Activated CD8-positive, alpha-beta T cell treated with anti-CD3 and anti-CD28 coated beads for 36 hours (primary cell): ENCODE data around the gene ASB10. TPM values are rescaled to one million over a fixed set of nuclear protein-coding genes. Genes with fewer than 3 reads are reported as not detected.

Experiments used
- ATAC-seq: fragments of 200-7000 bp; cut with Tn5 transposase; one replicate; pipeline ENCODE4 v1.10.0; 2021; ENCODE audit warnings: mild to moderate bottlenecking, moderate library complexity
- CTCF ChIA-PET: fragments of 350-600 bp; sonication (Branson Sonifier 250); formaldehyde crosslinking; loops from one replicate; lab custom pipeline; 2021; ENCODE audit warnings: antibody characterized with exemption; lab: Charles Lee
- POLR2A ChIA-PET: fragments of 350-600 bp; sonication (Branson Sonifier 250); formaldehyde crosslinking; loops from one replicate; lab custom pipeline; 2021; ENCODE audit warnings: antibody characterized with exemption; lab: Charles Lee
- DNase-seq: peaks from one replicate; pipeline ENCODE4 v3.0.0-alpha.2; 2020
- H3K27ac Mint-ChIP-seq: one replicate; pipeline ENCODE4 v1.8.0; 2021; ENCODE audit warnings: mild to moderate bottlenecking, mixed read lengths
- H3K27me3 Mint-ChIP-seq: one replicate; pipeline ENCODE4 v1.8.0; 2021; ENCODE audit warnings: mixed read lengths
- H3K36me3 Mint-ChIP-seq: one replicate; pipeline ENCODE4 v1.8.0; 2021; ENCODE audit warnings: low read depth, mixed read lengths
- H3K4me1 Mint-ChIP-seq: one replicate; pipeline ENCODE4 v1.8.0; 2021; ENCODE audit warnings: low read depth, mixed read lengths
- H3K4me3 Mint-ChIP-seq: one replicate; pipeline ENCODE4 v1.8.0; 2021; ENCODE audit warnings: mild to moderate bottlenecking, moderate library complexity, mixed read lengths
- H3K9me3 Mint-ChIP-seq: one replicate; pipeline ENCODE4 v1.8.0; 2021; ENCODE audit warnings: mixed read lengths
- intact Hi-C: fragments of 100-400 bp; cut with micrococcal nuclease; formaldehyde crosslinking; loops from one replicate; pipeline ENCODE4 v1.10.0; 2022
- total RNA-seq, 2 experiments: library from RNA; stranded (reverse); gene quantifications; one replicate each; pipeline ENCODE4 v1.2.3, GENCODE V29; 2021
- TF ChIP-seq, protein P1 (sequence below): fragments of 200-600 bp; IDR thresholded peaks from one replicate; pipeline ENCODE4 v1.8.0; 2022; ENCODE audit warnings: antibody characterized with exemption, mild to moderate bottlenecking

The ASB10 gene
- total RNA-seq, 2 experiments from 2014 or later, result not detected

DNA sequence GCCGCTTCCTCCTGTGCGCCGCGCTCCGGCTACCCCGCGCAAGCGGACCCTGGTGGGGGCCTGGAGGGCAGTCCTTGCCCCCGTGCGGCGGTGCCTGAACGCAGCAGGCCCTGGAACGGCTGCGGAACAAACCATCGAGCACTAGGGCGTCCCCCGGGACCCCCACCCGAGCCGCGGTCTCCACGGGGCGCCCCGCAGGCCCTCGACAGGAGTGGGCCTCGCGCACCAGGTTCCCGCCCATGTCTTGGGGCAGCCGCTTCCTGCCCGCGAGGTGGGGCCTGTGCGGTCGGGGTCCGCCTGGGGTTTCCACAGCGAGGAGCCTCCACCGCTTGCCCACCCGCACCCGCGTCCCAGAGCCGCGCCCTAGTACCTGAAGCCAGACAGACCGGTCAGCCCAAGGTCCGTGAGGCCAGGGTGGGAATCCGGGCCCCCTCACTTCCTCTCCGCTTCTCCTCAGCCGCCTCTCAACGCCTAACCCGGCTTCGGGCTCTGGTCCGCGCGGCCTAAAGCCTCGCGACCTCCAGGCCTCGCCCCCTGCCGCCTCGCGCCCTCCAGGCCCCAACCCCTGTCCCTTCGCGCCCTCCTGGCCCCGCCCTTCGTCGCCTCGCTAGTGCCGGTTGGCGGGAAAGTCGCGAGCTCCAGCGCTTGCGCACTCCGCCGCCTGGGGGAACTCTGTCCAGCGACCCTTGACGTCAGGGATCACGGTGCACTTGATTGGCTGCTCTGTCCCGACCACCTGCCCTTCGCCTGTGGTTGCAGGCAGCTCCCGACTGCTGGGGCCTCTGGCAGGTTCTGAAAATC, 12.6 kb downstream of the ASB10 start:
- Mint-ChIP-seq H3K9me3 (no peaks in the 10 kb centered on the region), H3K4me1 (no peaks in the 10 kb centered on the region), H3K4me3 (no peak overlapping the region), H3K27ac (no peak overlapping the region), H3K27me3 (peaks cover 40% of the 10 kb centered on the region), H3K36me3 (no peaks in the 10 kb centered on the region)
- TF ChIP-seq, protein P1, sequence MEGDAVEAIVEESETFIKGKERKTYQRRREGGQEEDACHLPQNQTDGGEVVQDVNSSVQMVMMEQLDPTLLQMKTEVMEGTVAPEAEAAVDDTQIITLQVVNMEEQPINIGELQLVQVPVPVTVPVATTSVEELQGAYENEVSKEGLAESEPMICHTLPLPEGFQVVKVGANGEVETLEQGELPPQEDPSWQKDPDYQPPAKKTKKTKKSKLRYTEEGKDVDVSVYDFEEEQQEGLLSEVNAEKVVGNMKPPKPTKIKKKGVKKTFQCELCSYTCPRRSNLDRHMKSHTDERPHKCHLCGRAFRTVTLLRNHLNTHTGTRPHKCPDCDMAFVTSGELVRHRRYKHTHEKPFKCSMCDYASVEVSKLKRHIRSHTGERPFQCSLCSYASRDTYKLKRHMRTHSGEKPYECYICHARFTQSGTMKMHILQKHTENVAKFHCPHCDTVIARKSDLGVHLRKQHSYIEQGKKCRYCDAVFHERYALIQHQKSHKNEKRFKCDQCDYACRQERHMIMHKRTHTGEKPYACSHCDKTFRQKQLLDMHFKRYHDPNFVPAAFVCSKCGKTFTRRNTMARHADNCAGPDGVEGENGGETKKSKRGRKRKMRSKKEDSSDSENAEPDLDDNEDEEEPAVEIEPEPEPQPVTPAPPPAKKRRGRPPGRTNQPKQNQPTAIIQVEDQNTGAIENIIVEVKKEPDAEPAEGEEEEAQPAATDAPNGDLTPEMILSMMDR, result no peak
- intact Hi-C loops, result no loop called here
- ATAC-seq, result peak; percentile 43
- ChIA-PET POLR2A (no interaction called here), CTCF (interaction anchor here (1.3 kb wide), 1 partner anchor 51 kb away, joined by 4 read pairs; no protein-coding TSS in a partner anchor)
- DNase-seq, result peak; percentile 40

DNA sequence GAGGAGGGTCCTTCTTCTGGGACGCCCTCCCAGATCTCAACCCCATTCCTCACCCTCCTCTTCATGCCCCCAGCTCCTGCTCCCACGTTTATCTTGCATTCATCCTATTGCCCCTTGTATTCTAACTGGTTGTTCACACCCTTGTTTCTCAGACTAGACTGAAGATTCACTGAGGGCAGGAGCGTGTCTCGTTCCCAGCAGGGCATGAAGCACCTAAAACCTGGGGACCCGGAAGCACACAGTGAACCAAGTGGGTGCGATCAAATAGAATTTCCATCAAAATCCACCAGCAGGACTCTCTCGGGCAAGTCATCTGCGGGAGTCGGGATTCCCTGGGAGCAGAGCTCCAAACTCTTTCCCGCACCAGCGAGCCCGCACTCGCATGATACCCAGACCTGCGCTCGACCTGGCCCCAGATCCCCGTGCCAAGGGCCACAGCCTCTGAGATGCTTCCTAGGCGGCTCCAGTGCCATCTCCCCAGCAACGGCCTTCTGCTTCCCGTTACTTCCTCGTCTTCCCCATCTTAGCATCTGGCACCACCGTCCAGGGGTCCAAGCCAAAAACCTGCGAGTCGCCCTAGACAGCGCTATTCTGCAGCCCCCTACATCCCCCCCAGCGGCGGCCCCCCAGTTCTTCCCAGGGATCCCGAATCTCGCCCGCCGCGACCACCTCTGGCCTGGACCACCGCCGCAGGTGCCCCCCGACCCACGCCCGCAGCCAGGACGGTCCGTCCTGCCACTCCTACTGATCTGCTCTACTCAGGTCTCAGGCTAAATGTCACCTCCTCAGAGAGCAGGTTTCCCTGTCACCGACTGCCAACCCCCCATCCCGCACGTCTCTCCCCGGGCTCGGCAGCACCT, 13.4 kb downstream of the ASB10 start:
- peaks cover 47% of the 10 kb centered on the region for H3K27me3 Mint-ChIP-seq
- TF ChIP-seq, protein P1, result no peak
- DNase-seq (no peak), ATAC-seq (no peak)
- ChIA-PET CTCF (interaction anchor here (1.3 kb wide), 1 partner anchor 50 kb away, joined by 4 read pairs; no protein-coding TSS in a partner anchor), POLR2A (no interaction called here)
- H3K27ac Mint-ChIP-seq, result no peak overlapping the region
- no peak overlapping the region for H3K4me3 Mint-ChIP-seq
- no peaks in the 10 kb centered on the region for H3K36me3 Mint-ChIP-seq
- H3K9me3 Mint-ChIP-seq, result no peaks in the 10 kb centered on the region
- no peaks in the 10 kb centered on the region for H3K4me1 Mint-ChIP-seq
- intact Hi-C loops, result no loop called here

DNA sequence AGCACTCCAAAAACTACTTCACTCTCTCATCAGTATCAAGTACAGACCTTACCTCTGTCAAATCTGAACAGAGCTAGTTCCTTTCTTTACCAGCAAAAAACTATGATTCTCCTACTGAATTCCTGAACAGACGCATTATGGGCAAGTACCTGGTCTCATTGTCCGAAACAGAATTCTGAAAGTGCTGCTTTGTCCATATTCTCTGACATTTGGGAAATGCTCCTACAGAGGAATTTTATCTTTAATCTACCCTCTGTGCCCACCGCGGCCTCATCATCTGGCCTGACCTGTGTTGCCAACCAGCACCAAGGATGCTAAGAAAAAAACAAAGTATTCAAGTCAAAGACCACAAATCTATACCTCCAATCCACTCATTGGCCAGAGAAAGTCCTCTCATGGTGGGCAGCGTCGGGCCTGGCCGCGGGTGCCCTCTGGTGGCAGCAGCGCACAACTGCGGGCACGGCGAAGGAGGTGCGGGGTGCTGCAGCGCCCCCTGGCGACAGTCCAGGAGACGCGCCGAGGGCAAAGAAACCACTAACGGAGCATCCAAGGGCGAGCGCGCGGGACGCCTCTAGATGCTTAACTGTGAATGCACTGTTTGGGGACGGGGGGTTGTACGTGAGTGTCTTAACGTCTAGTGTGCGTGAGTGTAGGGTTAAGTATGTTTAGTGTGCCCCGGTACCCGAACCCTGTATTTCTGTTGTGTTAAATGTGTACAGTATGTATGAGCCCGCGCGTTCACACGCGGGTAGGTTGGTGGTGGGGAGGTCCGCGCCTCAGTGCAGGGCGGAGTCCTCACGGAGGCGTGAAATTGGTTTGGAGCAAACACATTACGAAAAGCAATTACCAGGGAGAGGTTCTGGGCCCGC, 14.5 kb downstream of the ASB10 start:
- H3K9me3 Mint-ChIP-seq, result no peaks in the 10 kb centered on the region
- intact Hi-C loops, result loop anchor here (1.0 kb wide), 1 partner anchor 48 kb away; no protein-coding TSS in a partner anchor
- H3K27me3 Mint-ChIP-seq, result peaks cover 53% of the 10 kb centered on the region
- H3K27ac Mint-ChIP-seq, result no peak overlapping the region
- H3K4me1 Mint-ChIP-seq, result peaks cover 3% of the 10 kb centered on the region
- TF ChIP-seq, protein P1, result peak; percentile 100
- ChIA-PET CTCF (interaction anchor here (0.7 to 1.3 kb wide), 11 partner anchors 9 to 175 kb away, joined by 3 to 12 read pairs (median 4); partner anchors contain the start of gene ABCF2), POLR2A (interaction anchor here (0.9 kb wide), 1 partner anchor 36 kb away, joined by 3 read pairs; no protein-coding TSS in a partner anchor)
- H3K4me3 Mint-ChIP-seq, result no peak overlapping the region
- DNase-seq (peak; percentile 84), ATAC-seq (peak; percentile 88)
- H3K36me3 Mint-ChIP-seq, result no peaks in the 10 kb centered on the region

DNA sequence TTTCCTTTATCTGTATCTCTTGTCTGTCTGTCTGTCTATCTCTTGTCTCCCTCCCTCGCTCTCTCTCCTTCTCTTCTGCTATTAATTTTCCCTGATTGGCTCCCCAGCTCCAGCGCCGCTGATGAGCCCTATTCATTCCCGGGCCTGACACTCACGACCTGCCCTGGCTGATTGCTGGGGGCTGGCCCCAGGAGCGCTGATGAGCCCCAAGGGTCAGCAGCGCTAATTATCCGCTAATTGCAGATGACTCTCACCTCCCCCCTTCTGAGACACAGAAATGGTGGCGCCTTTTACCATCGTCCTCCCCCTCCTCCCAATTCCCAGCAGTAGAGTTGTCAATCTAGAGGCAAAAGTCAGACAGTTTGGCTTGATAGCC, 18.3 kb downstream of the ASB10 start:
- Mint-ChIP-seq H3K4me1 (peaks cover 3% of the 10 kb centered on the region), H3K4me3 (peak overlapping the region; percentile 54), H3K9me3 (no peaks in the 10 kb centered on the region), H3K27me3 (peaks cover 50% of the 10 kb centered on the region), H3K36me3 (no peaks in the 10 kb centered on the region), H3K27ac (no peak overlapping the region)
- TF ChIP-seq, protein P1, result no peak
- no peak for ATAC-seq
- intact Hi-C loops, result no loop called here
- DNase-seq, result no peak
- ChIA-PET POLR2A (no interaction called here), CTCF (interaction anchor here (0.8 to 5.9 kb wide), 16 partner anchors 10 to 271 kb away, joined by 3 to 38 read pairs (median 5); partner anchors contain the start of genes ABCF2 and SMARCD3)
